HEK293 (cell line): ENCODE data around the gene C3orf33.

Source experiments
- AEBP2 ChIP-seq: fragments of 450-650 bp; formaldehyde crosslinking; IDR thresholded peaks from 2 replicates; pipeline ENCODE4 v1.5.1; 2016; ENCODE audit warnings: missing biosample characterization, missing genetic modification characterization, borderline replicate concordance
- CTCF ChIP-seq: fragments of 450-650 bp; formaldehyde crosslinking; IDR thresholded peaks from 2 replicates; pipeline ENCODE4 v1.5.1; 2016; ENCODE audit warnings: missing biosample characterization, missing genetic modification characterization
- FEZF1 ChIP-seq: fragments of 450-650 bp; formaldehyde crosslinking; IDR thresholded peaks from 2 replicates; pipeline ENCODE4 v1.5.1; 2016; ENCODE audit warnings: missing biosample characterization, missing genetic modification characterization
- TCF7L2 ChIP-seq: IDR thresholded peaks from 2 replicates; pipeline ENCODE4 v1.6.1; 2011; ENCODE audit warnings: low read depth, mild to moderate bottlenecking, inconsistent platforms, low read length, moderate library complexity, borderline replicate concordance
- YY1 ChIP-seq: fragments of 450-650 bp; formaldehyde crosslinking; IDR thresholded peaks from 2 replicates; pipeline ENCODE4 v1.5.1; 2018; ENCODE audit warnings: missing biosample characterization, missing genetic modification characterization
- ZBTB49 ChIP-seq: fragments of 450-650 bp; formaldehyde crosslinking; IDR thresholded peaks from 2 replicates; pipeline ENCODE4 v1.5.1; 2016; ENCODE audit warnings: missing biosample characterization, missing genetic modification characterization, low read depth
- ZNF692 ChIP-seq: fragments of 450-650 bp; formaldehyde crosslinking; IDR thresholded peaks from 2 replicates; pipeline ENCODE4 v1.5.1; 2016; ENCODE audit warnings: missing biosample characterization, missing genetic modification characterization
- ZNF843 ChIP-seq: fragments of 450-650 bp; formaldehyde crosslinking; IDR thresholded peaks from 2 replicates; pipeline ENCODE4 v1.5.1; 2016; ENCODE audit warnings: missing biosample characterization, missing genetic modification characterization
- TF ChIP-seq, protein P1 (sequence below): fragments of 450-650 bp; formaldehyde crosslinking; IDR thresholded peaks from 2 replicates; pipeline ENCODE4 v1.5.1; 2016; ENCODE audit warnings: missing biosample characterization, missing genetic modification characterization
- TF ChIP-seq, protein P2 (sequence below): sonication (generic); formaldehyde crosslinking; IDR thresholded peaks from 2 replicates; pipeline ENCODE4 v1.8.1; 2022; ENCODE audit warnings: mild to moderate bottlenecking, moderate library complexity, missing genetic modification reagents

DNA sequence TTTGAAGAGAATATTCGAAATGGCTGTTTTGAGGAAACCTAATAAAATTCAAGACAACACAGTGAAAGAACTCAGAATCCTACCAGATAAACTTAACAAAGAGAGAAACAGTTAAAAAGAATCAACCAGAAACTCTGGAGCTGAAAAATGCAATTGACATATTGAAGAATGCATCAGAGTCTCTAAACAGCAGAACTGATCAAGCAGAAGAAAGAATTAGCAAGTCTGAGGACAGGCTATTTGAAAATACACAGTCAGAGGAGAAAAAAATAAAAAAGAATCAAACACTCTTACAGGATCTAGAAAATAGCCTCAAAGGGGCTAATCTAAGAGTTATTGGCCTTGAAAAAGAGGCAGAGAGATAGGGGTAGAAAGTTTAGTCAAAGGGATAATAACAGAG, 13.5 kb downstream of the C3orf33 start:
- TF ChIP-seq, protein P1, sequence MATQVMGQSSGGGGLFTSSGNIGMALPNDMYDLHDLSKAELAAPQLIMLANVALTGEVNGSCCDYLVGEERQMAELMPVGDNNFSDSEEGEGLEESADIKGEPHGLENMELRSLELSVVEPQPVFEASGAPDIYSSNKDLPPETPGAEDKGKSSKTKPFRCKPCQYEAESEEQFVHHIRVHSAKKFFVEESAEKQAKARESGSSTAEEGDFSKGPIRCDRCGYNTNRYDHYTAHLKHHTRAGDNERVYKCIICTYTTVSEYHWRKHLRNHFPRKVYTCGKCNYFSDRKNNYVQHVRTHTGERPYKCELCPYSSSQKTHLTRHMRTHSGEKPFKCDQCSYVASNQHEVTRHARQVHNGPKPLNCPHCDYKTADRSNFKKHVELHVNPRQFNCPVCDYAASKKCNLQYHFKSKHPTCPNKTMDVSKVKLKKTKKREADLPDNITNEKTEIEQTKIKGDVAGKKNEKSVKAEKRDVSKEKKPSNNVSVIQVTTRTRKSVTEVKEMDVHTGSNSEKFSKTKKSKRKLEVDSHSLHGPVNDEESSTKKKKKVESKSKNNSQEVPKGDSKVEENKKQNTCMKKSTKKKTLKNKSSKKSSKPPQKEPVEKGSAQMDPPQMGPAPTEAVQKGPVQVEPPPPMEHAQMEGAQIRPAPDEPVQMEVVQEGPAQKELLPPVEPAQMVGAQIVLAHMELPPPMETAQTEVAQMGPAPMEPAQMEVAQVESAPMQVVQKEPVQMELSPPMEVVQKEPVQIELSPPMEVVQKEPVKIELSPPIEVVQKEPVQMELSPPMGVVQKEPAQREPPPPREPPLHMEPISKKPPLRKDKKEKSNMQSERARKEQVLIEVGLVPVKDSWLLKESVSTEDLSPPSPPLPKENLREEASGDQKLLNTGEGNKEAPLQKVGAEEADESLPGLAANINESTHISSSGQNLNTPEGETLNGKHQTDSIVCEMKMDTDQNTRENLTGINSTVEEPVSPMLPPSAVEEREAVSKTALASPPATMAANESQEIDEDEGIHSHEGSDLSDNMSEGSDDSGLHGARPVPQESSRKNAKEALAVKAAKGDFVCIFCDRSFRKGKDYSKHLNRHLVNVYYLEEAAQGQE (tag by site-specific recombination) = no peak
- TF ChIP-seq FEZF1 (tag by site-specific recombination) (no peak), CTCF (tag by site-specific recombination) (no peak), ZNF692 (tag by site-specific recombination) (no peak), AEBP2 (tag by site-specific recombination) (no peak), TCF7L2 (no peak), YY1 (tag by site-specific recombination) (no peak), ZBTB49 (tag by site-specific recombination) (no peak), ZNF843 (tag by site-specific recombination) (no peak)
- TF ChIP-seq, protein P2, sequence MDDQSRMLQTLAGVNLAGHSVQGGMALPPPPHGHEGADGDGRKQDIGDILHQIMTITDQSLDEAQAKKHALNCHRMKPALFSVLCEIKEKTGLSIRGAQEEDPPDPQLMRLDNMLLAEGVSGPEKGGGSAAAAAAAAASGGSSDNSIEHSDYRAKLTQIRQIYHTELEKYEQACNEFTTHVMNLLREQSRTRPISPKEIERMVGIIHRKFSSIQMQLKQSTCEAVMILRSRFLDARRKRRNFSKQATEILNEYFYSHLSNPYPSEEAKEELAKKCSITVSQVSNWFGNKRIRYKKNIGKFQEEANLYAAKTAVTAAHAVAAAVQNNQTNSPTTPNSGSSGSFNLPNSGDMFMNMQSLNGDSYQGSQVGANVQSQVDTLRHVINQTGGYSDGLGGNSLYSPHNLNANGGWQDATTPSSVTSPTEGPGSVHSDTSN = no peak
